K562 (cell line): ENCODE data around the gene SLC25A42. TPM values are rescaled to one million over a fixed set of nuclear protein-coding genes. Genes with fewer than 3 reads are reported as not detected.

Experiments used
- CBFA2T3 ChIP-seq: fragments of 450-650 bp; IDR thresholded peaks from 2 replicates; pipeline ENCODE4 v1.6.1; 2017
- GATAD2A ChIP-seq: fragments of 450-650 bp; IDR thresholded peaks from 2 replicates; pipeline ENCODE4 v1.6.1; 2017
- KLF1 ChIP-seq: fragments of 450-650 bp; IDR thresholded peaks from 2 replicates; pipeline ENCODE4 v1.6.1; 2016; ENCODE audit warnings: missing genetic modification characterization, missing compliant biosample characterization
- MED1 ChIP-seq: sonication (generic); formaldehyde crosslinking; IDR thresholded peaks from 2 replicates; pipeline ENCODE4 v1.8.1; 2023; ENCODE audit warnings: missing genetic modification reagents, borderline replicate concordance
- POLR3G ChIP-seq: IDR thresholded peaks from 2 replicates; pipeline ENCODE4 v1.6.1; 2011; ENCODE audit not compliant: insufficient read length, insufficient replicate concordance; ENCODE audit errors: extremely low read depth
- SLC30A9 ChIP-seq: fragments of 250-450 bp; sonication (Bioruptor Pico); IDR thresholded peaks from 2 replicates; pipeline ENCODE4 v1.8.0; 2022; ENCODE audit warnings: mild to moderate bottlenecking, moderate library complexity
- SMARCC2 ChIP-seq: fragments of 450-650 bp; IDR thresholded peaks from 2 replicates; pipeline ENCODE4 v1.6.1; 2017; ENCODE audit warnings: antibody characterized with exemption, moderate library complexity, mild to moderate bottlenecking, low read depth
- TEAD1 ChIP-seq, 2 experiments: fragments of 450-650 bp in 1 of 2; sonication (generic) in 1 of 2; formaldehyde crosslinking; IDR thresholded peaks; 2 replicates each; pipeline versions ENCODE4 v1.4.0 to v1.8.0; 2020 to 2022; ENCODE audit warnings: mild to moderate bottlenecking in 2 of 2, missing genetic modification reagents in 1 of 2
- THRAP3 ChIP-seq: fragments of 450-650 bp; IDR thresholded peaks from 2 replicates; pipeline ENCODE4 v1.6.1; 2016; ENCODE audit warnings: mild to moderate bottlenecking, inconsistent platforms, borderline replicate concordance
- YY1 ChIP-seq, 3 experiments: IDR thresholded peaks; 2 replicates each; pipeline ENCODE4 v1.6.1; 2011; ENCODE audit warnings: low read length in 2 of 3, mild to moderate bottlenecking in 2 of 3, moderate library complexity in 2 of 3, borderline replicate concordance in 1 of 3, control low read depth in 1 of 3, low read depth in 1 of 3; ENCODE audit not compliant: insufficient read depth in 3 of 3, insufficient replicate concordance in 2 of 3, control insufficient read depth in 1 of 3, insufficient read length in 1 of 3; ENCODE audit errors: extremely low read depth in 1 of 3
- ZNF184 ChIP-seq: sonication (generic); formaldehyde crosslinking; IDR thresholded peaks from 2 replicates; pipeline ENCODE4 v1.5.0; 2020; ENCODE audit warnings: missing genetic modification reagents
- ZNF217 ChIP-seq: sonication (generic); formaldehyde crosslinking; IDR thresholded peaks from 2 replicates; pipeline ENCODE4 v1.8.0; 2022; ENCODE audit warnings: mild to moderate bottlenecking, missing genetic modification reagents
- ZNF384 ChIP-seq: IDR thresholded peaks from 2 replicates; pipeline ENCODE4 v1.6.1; 2012; ENCODE audit warnings: low read depth, low read length, improper control_type of control experiment
- ZNF717 ChIP-seq: fragments of 250-450 bp; sonication (Bioruptor Pico); IDR thresholded peaks from 2 replicates; pipeline ENCODE4 v1.5.0; 2021
- polyA plus RNA-seq, 8 experiments: library from polyadenylated mRNA; depleted of rRNA in 4 of 8; stranded (reverse) in 5 of 8; unstranded in 3 of 8; fragments of >200 nt; fragmentation: Nextera tagmentation in 2 of 8; fragmentation: Illumina TruSeq in 1 of 8; extraction: Ambion mirVana in 2 of 8; extraction: Trizol in 1 of 8; gene quantifications; 2 replicates each; pipeline versions ENCODE4 v1.2.1 to v1.2.3, GENCODE V29; 2011 to 2014; ENCODE audit warnings: inconsistent platforms in 1 of 8, missing spikeins in 1 of 8
- total RNA-seq, 7 experiments: library from RNA; depleted of rRNA in 6 of 7; stranded (reverse); fragments of >200 nt in 6 of 7; fragmentation: Illumina TruSeq in 2 of 7; extraction: Trizol in 2 of 7; gene quantifications; 2 replicates each; pipeline versions ENCODE4 v1.2.1 to v1.2.3, GENCODE V29; 2011 to 2021; ENCODE audit warnings: low replicate concordance in 1 of 7
- TF ChIP-seq, protein P1 (sequence below), 2 experiments: fragments of 450-650 bp in 1 of 2; sonication (generic) in 1 of 2; formaldehyde crosslinking; conservative IDR thresholded peaks; 2 replicates each; pipeline versions ENCODE4 v1.4.0 to v1.8.1; 2020 to 2022; ENCODE audit warnings: mild to moderate bottlenecking in 1 of 2, missing genetic modification reagents in 1 of 2
- TF ChIP-seq, protein P2 (sequence below): sonication (generic); formaldehyde crosslinking; IDR thresholded peaks from 2 replicates; pipeline ENCODE4 v1.9.0; 2022; ENCODE audit warnings: mild to moderate bottlenecking, missing genetic modification reagents
- TF ChIP-seq, protein P3 (sequence below), 3 experiments: fragments of 200-800 bp in 1 of 3; fragments of 250-450 bp in 1 of 3; fragments of 450-650 bp in 1 of 3; sonication (Bioruptor Pico) in 1 of 3; sonication (Bioruptor generic) in 1 of 3; formaldehyde crosslinking in 1 of 3; IDR thresholded peaks; 2 replicates each; pipeline versions ENCODE4 v1.6.1 to v1.8.0; 2016 to 2022; ENCODE audit warnings: mild to moderate bottlenecking in 2 of 3, missing genetic modification characterization in 2 of 3, missing compliant biosample characterization in 1 of 3, moderate library complexity in 1 of 3
- TF ChIP-seq, protein P4 (sequence below): fragments of 250-450 bp; sonication (Bioruptor Pico); IDR thresholded peaks from 2 replicates; pipeline ENCODE4 v1.5.1; 2021; ENCODE audit warnings: mild to moderate bottlenecking
- TF ChIP-seq, protein P5 (sequence below): fragments of 250-450 bp; sonication (Bioruptor Pico); IDR thresholded peaks from 2 replicates; pipeline ENCODE4 v1.8.0; 2022; ENCODE audit warnings: moderate library complexity, mild to moderate bottlenecking, inconsistent platforms

SLC25A42 gene
- total and polyA plus RNA-seq, 9 of the 15 experiments (the other 6 are each of a cell fraction or from before 2014, with no cell fraction given), result 0.59 to 32.2 (median 14.1) TPM

DNA sequence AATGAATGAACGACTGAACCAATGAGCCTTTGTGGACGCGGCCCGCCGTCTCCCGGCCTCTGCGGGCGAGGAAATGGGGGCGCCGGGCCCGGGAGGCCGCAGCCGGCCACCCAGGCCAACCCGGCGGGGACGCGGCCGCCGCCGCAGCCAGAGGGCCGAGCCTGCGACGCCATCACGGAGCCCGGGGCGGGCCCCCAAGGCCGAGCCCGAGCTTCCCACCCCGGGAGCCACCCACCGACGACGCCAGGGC lies 30.7 kb upstream of the SLC25A42 start (continued):
- TF ChIP-seq, protein P1, sequence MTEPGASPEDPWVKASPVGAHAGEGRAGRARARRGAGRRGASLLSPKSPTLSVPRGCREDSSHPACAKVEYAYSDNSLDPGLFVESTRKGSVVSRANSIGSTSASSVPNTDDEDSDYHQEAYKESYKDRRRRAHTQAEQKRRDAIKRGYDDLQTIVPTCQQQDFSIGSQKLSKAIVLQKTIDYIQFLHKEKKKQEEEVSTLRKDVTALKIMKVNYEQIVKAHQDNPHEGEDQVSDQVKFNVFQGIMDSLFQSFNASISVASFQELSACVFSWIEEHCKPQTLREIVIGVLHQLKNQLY (CRISPR knock-in tag; conservative IDR thresholded peaks at IDR 0.05), result no peak
- TF ChIP-seq MED1 (CRISPR knock-in tag) (no peak), GATAD2A (no peak), ZNF717 (CRISPR knock-in tag) (no peak), THRAP3 (no peak), KLF1 (tag) (no peak), YY1 (IDR thresholded peaks at IDR 0.05; ENCODE audit: borderline replicate concordance in 1 of 3, control insufficient read depth in 1 of 3, extremely low read depth in 1 of 3, insufficient read depth in 3 of 3, insufficient read length in 1 of 3, insufficient replicate concordance in 2 of 3, low read depth in 1 of 3, low read length in 2 of 3) (peak in 1 of 3 experiments; percentile 43), TEAD1 (CRISPR knock-in tag; IDR thresholded peaks at IDR 0.05) (no peak), SLC30A9 (CRISPR knock-in tag) (no peak), CBFA2T3 (no peak), SMARCC2 (no peak; the same call in 1 of the 2 replicates), ZNF184 (CRISPR knock-in tag) (no peak), ZNF217 (CRISPR knock-in tag) (no peak), ZNF384 (no peak), POLR3G (no peak)
- TF ChIP-seq, protein P2, sequence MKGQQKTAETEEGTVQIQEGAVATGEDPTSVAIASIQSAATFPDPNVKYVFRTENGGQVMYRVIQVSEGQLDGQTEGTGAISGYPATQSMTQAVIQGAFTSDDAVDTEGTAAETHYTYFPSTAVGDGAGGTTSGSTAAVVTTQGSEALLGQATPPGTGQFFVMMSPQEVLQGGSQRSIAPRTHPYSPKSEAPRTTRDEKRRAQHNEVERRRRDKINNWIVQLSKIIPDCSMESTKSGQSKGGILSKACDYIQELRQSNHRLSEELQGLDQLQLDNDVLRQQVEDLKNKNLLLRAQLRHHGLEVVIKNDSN (CRISPR knock-in tag), result no peak
- TF ChIP-seq, protein P3, sequence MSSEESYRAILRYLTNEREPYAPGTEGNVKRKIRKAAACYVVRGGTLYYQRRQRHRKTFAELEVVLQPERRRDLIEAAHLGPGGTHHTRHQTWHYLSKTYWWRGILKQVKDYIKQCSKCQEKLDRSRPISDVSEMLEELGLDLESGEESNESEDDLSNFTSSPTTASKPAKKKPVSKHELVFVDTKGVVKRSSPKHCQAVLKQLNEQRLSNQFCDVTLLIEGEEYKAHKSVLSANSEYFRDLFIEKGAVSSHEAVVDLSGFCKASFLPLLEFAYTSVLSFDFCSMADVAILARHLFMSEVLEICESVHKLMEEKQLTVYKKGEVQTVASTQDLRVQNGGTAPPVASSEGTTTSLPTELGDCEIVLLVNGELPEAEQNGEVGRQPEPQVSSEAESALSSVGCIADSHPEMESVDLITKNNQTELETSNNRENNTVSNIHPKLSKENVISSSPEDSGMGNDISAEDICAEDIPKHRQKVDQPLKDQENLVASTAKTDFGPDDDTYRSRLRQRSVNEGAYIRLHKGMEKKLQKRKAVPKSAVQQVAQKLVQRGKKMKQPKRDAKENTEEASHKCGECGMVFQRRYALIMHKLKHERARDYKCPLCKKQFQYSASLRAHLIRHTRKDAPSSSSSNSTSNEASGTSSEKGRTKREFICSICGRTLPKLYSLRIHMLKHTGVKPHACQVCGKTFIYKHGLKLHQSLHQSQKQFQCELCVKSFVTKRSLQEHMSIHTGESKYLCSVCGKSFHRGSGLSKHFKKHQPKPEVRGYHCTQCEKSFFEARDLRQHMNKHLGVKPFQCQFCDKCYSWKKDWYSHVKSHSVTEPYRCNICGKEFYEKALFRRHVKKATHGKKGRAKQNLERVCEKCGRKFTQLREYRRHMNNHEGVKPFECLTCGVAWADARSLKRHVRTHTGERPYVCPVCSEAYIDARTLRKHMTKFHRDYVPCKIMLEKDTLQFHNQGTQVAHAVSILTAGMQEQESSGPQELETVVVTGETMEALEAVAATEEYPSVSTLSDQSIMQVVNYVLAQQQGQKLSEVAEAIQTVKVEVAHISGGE (CRISPR knock-in tag; IDR thresholded peaks at IDR 0.05), result peak in 1 of 3 experiments; percentile 42; a peak in 1 of 6 replicates
- TF ChIP-seq, protein P4, sequence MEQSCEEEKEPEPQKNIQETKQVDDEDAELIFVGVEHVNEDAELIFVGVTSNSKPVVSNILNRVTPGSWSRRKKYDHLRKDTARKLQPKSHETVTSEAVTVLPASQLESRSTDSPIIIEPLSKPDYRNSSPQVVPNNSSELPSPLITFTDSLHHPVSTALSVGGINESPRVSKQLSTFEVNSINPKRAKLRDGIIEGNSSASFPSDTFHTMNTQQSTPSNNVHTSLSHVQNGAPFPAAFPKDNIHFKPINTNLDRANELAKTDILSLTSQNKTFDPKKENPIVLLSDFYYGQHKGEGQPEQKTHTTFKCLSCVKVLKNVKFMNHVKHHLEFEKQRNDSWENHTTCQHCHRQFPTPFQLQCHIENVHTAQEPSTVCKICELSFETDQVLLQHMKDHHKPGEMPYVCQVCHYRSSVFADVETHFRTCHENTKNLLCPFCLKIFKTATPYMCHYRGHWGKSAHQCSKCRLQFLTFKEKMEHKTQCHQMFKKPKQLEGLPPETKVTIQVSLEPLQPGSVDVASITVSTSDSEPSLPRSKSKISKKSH (CRISPR knock-in tag), result no peak
- TF ChIP-seq, protein P5, sequence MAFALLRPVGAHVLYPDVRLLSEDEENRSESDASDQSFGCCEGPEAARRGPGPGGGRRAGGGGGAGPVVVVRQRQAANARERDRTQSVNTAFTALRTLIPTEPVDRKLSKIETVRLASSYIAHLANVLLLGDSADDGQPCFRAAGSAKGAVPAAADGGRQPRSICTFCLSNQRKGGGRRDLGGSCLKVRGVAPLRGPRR (CRISPR knock-in tag), result no peak
